ENCODE measurements around the gene CHIC2.

The CHIC2 gene

DNA sequence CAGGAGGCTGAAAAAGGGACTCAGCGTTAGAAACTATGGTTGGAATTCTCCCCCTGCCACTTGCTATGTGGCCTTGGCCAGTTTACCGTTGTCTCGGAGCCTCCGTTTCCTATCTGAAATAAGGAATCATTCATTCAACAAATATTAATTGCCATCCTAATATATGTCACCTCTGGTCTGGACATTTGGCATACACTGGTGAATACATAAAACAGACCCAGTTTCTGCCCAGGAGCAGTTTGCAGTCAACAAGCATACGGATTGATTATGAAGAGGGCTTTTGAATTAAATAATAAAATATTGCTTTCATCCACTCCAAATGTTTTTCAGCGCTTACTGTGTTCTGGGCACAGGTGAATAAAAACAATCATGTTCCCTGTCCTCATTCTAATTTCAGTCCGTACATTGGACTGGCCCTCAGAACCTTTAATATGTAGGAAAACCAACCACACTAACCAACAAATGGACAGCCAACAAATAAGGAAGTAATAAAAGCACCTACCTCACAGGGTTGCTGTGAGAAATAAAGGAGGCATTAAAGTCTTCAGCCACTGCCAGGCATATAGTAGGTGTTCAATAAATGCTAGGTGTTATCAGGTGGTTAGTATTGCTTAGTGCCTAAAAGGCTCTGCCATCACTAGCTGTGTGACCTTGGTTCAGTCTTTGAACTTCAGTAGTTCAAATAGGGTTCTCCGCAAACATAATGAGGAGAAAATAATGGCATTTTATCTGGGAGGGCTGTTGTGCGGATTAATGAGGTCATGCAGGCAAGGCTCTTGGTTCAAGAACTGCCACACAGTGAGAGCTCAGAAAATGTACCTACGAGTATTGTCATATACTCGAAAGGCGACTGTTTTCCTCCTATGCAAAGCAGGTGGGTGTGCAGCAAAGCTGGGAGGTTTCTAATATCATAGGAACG, 28.3 kb upstream of the CHIC2 start:
- no peak for DNase-seq

DNA sequence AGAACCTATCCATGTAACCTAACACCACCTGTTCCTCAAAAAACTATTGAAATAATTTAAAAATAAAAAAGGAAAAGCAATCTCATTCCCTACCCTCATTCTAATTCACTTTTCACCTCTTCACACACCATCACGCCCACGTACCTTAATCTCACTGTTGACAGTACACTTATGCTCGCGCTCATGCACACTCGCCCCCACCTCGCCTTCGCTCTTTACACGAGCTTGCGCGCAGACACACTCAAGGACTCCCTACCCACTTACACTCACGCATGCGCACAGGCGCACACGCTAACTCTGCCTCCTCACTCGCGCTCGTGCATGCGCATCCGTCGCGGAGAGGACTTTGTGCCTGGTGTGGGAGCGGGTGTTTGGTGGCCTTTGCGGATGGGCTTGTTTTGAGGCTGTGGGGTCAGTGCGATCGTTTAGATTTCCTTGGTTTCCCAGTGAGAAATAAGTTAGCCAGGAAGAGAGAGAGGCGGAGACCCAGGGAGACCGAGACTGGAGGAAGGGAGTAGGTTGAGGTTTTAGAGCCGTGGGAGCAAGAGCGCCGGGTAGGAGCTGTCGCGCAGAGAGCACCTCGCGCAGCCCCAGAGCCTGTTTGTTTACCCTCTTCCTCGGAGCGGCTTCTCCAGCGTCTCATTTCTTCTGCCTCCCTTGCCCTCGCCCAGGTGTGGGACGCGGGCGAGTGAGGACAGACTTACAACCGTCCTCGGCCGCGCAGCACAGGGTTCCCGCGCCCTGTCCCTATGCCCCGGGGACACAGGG, 27.4 kb upstream of the CHIC2 start:
- peak; percentile 80 to 83 for DNase-seq

DNA sequence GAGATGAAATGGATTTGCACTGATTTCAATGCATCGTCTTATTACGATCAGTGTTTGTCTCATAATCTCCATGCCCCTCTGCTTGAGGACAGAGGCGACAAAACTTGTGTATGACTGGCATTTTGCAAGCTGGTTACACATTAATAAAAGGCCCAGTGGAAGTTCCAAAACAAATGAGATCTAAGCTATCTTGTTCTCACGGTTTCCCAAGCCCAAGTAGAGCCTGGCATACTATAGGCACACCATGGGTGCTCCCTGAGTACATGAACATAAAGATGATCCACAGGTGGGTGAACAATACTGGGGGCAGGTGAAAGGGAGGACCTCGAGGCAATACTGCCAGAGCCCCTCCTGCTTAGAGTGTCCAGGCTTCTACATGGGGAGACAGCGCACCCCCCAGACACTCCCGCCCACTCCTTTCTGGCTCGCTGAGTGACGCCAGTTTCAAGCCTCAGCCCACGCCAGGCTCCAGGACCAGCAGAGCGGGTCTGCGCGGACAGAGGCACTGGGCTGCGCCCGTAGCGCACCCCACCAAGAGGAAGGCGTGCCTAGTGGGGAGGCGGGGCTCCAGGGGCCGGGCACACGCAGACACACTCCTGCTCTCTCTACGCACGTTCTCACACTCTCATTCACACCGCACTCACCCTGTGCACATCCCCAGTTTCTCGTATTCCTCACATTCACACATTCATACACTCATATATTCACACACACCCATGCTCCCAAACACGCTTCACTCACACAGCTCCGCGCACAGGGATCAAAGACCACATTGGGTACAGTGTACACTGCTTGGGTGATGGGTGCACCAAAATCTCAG, 26.6 kb upstream of the CHIC2 start:
- peak in 1 of 2 experiments; percentile 42 for DNase-seq

DNA sequence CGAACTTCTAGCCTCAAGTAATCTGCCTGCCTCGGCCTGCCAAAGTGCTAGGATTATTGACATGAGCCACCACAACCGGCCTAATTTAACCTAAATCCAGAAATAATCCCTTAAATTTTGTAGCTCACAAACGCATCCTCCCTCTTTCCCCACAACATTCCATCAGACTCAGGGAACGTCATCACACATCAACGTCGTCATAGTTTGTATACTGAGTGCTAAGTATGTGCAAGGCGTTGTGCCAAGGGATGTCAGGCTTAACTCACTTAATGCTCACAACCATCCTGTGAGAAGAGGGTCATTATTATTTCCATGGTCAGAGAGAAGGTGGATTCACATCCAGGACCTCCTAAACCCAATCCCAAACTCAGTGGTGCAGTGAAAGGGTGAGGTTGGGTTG, 26.0 kb upstream of the CHIC2 start:
- DNase-seq = no peak

DNA sequence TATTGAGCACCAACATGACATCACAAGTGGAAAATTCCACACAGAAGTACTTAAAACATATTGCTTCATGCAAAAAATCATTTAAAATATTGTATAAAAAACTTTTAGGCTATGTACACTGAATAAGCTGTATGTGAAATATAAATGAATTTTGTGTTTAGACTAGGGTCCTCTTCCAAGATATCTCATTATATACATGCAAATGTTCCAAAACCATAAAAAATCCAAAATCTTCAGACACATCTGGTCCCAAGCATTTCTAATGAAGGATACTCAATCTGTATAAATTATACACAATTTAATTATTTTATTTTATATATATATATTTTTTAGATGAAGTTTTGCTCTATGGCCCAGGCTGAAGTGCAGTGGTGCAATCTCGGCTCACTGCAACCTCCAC, 25.5 kb upstream of the CHIC2 start:
- no peak for DNase-seq

DNA sequence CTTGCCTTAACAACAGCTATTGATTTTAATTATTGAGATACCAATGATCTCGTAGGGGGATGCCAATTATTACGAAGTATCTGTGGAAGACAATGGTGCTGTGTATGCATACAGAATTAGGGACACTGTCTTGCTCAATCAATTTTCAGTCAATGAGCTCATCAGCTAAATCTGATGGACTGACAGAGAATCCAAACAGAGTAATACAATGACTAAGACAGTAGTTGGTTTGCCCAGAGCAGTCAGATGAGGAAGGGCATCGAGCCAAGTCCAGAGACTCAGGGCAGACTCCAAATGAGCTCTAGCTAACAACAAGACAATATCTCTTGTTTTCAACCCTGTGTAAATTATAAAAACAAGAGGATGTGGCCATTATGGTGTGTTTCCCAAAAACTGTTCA, 20.9 kb upstream of the CHIC2 start:
- DNase-seq = no peak

DNA sequence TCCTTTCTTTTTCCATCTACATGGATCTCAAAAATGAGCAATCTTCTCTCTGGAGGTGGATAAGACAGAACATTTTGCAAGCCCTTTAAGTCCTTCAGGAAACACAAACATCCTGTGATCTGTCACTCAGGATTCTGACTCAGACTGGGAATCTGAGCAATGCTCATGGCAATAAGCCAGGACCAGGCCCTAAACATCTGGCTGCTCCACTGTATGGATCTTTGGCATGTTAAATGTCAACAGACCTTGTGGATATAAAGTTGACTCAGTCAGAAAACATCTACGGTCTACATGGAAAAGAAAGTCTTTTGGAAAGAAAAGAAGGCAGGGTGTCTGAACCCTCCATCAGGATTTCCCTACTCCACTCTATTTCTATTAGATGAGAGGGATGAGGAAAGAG, 17.8 kb upstream of the CHIC2 start:
- DNase-seq = no peak

DNA sequence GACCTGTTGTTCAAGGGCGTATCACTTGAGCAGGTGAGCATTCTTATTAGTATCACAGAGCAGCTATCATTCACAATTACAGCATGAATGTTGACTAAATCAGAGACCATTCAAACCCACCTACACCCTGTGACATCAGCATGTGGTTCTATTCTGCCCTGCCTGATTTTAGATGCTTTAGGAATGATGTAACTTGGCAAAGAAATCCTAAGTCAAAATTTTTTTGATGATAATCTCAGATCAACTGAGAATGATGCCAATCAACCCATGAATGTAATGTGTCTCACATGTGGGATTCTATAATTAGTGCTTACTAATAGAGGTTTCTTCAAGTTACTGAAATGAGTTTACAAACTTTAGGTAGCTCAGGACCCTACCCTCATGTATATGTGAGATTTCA, 13.4 kb upstream of the CHIC2 start:
- DNase-seq = no peak

DNA sequence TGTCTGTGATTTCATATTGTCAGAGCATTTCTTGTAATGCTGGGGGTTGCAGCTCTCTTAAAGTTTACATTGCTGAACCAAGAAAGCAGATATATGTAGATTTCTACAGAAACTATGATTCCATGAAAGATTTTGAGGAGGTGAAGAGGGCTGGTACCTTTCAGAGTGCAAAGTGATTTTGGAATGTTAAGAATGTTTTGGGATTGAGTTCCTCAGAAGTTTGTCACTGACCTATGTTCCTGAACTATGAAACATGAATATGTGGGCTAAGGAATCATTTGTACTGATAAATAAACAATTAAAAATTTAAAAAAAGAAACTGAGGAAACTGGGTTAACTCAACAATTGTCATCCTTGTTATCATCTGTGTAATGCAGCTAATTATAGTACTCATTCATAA, 12.3 kb upstream of the CHIC2 start:
- DNase-seq = no peak

DNA sequence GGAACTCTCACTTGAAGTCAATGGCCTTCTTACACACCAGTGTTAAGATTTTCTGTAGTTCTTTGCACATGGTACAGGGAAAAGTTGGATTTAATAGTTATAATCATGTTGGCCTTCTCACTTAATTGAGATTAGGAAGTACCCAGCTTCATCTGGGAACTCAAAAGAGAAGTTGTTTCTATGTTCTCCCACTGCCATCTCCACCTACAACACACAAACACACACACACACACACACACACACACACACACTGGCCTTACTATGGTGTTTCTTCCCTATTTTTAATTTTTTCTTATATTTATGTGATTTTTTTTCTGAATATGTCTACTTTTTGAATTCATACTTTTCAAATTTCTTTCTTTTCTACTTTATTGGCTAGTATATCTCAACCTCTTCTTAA, 10.0 kb upstream of the CHIC2 start:
- no peak for DNase-seq

DNA sequence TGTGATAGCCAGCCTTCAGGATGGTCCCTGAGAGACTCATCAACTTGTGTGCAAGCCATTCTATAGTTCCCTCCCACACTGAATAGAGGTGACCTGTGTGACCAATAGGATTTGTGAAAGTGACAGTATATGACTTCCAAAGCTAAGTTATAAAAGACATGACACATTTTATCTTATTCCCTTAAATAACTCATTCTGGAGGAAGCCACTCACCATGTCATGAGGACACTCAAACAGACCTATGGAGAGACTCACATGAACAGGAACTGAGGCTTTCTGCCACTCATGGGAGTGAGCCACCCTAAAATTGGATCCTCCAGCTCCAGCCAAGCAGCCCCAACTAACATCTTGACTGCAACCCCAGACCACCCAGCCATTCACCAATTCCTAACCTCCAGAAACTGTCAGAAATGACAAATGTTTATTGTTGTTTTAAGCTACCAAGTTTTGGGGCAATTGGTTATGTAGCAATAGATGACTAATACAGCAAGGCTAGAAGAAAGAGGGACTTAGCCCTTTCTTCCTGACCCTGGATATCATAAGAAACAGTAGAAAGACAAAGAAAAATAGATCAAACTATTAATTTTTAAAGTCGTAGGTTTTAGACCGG, 9.0 kb upstream of the CHIC2 start:
- DNase-seq = no peak

DNA sequence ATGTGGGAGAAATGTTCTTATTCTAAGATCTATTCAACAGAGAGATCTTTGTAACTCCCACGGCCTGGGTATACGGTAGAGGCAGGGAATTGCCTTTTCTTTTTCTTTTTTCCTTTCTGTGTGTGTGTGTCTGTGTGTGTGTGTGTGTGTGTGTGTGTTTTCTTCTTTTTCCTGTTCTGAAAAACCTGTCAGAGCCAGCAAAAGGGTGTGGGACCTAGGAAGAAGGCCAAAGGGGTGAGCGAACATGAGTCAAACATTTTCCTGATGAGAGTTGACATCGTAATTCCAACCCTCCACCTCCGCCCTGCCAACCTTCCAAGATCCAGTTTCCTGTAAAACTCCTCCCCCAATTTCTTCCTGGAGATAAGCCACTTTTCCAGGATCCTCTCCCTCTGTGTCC, 2.8 kb upstream of the CHIC2 start:
- DNase-seq = no peak

DNA sequence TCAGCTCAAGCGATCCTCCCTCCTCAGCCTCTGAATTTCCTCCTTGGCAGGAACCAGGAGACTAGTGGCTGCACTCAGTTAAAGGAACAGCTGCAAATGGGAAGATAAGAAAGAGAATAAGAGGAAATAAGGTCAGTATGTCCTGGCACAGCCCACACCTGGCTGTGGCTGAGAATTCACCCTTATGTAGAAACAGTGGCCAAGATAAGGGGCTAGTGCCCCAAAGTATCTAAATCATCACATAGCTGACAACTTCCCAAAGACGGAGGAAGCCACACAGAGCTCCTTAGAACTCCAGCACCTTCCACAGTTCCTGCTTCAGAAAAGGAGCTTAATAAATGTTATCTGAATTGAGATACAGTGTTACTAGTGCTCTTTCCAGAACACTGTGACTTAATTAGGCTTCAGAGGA, 2.3 kb upstream of the CHIC2 start:
- DNase-seq = no peak

DNA sequence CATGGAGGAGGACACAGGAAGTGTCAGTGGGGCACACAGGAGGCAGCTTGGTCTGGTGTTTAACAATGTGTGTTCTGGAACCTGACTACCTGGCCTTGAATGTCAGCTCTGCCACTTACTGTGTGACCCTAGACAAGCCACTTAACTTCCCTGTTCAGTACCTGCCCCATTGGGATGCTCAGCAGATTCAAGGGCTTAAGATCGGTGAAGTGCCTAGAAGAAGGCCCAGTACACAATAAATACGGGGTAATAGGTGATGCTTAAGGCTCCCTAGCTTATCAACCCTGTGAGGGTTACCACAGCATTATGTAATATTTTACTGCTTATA, 1.6 kb upstream of the CHIC2 start:
- DNase-seq = no peak

DNA sequence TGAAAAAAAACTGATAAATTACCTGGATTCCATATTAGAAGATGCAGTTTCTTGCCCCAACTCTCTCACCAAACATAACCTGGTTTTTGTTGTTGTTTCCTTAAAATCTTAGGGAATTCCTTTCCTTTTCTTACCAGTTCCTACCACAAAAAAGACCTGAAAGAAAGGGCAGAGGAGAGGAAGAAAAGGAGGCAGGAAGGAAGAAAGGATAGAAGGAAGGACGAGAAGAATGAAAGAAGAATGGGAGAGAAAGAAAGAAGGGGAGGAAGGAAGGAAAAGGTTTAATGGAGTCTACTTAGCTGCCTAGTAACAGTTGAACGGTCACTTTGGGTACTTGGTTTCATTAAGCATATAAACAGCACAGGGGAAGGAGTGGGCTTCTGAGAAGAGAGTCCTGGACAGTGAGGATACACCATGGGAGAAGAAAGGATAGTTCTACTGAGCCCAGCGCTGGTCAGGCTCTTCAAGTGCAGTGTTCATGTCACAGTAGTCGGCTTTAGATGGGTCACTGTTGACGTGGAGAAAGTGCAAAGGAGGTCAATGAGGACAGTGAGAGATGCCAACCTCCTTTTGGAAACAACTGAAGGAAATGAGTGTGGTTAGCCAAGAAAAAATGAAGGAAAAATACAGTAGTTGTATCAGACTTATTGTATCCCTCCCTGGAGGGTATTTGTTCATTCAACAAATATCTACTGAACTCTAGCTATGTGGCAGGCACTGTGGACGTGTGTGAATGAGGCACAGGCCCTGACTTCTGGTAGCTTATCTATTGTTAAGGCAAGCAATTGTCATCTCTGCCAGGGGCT, 1.1 kb upstream of the CHIC2 start:
- DNase-seq = no peak

DNA sequence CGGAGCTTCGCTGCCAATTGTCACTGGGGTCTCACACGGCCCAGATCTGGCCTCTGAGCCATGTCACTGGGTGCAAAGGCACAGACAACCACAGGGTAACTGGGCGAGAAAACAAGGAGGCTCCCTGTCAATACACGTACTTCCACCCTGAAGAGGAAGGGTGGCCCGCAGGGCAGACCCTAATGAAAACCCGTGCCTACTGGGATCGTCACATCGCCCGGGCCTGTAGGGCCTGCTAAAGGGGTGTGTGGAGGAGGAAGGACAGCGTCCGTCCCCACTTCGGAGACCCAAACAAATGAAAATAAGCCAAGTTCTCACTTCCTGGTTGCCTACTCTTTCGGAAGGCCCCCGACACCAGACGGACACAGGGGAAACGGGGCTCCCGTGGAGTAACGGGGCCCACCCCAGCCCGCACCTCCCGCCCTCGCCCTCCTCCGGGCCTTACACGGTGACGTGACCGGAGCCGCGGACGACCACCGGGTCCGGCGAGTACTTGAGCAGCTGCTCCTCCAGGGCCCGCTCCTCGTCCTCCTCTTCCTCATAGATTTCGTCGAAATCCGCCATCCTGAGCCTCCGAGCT, 578 bp downstream of the CHIC2 start:
- peak; percentile 60 to 61 for DNase-seq

DNA sequence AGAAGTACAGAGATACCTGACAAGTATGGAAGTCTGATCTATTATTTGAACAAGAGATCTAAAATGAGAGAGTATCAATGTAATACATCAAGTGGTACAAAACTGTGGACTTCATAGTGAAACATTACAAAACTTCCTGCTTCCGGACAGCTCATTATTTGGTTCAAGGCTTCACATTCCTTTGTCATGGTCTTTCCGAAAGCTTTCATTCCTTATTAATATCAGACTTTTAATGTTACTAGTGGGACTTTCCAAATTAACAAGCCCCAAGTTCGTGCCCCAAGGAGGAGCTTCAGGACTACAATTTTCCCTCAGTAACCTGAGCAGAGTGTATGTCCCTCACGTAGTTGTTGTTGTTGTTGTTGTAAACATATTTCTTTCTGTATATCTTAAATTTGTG, 1.2 kb downstream of the CHIC2 start:
- DNase-seq = no peak

DNA sequence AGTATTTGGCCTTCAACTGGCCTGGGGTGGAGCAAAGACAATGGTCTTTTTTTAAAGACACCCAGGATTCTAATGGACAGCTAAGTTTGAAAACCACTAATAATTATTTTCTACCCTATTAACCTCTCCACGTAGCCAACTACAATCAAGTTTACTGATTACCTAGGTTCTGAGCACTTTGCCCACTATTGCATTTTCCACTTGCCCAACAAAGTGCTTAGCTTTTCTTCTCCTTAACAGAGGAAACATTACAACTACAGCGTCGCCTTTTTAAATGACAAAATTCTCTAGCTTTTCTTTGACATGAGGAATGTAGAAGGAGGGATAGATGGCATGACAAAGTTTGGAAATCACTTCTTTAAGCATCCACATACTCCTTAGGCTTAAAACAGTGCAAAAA, 2.0 kb downstream of the CHIC2 start:
- DNase-seq = no peak

DNA sequence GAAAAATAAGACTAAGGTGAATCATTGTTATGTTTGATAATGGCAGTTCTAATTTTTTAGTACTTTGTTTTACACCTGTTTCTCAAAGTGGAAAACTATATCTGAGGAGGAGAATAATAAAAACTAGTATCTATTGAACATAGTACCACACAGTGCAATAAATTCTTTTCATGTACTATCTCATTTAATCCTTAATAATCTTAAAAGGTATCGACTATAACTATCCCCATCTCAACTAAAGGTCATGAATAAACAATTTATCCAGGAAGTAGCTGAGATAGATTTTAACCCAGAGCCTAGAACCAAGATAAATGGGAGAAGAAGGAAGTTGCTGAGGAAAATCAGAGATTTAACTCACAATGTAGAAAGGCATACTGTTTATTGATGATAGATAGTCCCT, 2.5 kb downstream of the CHIC2 start:
- no peak for DNase-seq

DNA sequence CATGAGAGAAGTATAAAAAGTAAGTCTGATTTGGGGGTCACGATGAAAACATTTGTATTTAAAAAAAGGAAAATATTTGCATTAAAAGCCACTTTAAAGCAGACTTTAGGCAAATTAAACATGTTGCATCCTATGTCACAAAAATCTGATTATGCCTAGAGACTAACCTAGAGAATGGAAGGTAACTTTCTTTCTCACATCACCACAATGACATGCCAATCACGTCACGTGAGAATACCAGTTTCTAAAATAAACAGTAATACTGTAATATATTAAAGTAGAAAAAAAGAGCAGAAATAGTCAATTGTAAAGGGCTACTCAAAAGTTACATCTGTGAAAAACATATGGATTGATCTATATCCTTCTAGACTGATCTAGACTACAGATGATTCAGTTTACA, 3.3 kb downstream of the CHIC2 start:
- DNase-seq = no peak

DNA sequence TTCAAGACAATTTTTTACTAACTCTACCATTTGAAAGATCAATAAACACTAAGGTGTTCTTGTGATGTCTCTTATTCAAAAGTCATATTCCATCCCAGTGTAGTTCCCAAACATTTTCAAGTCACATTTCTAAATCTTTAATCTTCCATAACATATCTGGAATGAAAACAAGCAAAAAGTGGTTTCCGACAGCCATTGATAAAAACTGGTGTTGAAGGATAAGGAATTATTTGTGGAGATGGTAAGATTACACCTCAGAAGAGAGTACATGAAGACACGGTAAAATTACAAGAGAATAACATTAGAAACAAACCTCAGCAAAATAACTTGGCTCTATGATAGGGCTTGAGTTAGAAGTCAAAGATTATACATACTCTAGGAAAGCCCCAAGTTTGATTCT, 4.3 kb downstream of the CHIC2 start:
- DNase-seq = no peak

DNA sequence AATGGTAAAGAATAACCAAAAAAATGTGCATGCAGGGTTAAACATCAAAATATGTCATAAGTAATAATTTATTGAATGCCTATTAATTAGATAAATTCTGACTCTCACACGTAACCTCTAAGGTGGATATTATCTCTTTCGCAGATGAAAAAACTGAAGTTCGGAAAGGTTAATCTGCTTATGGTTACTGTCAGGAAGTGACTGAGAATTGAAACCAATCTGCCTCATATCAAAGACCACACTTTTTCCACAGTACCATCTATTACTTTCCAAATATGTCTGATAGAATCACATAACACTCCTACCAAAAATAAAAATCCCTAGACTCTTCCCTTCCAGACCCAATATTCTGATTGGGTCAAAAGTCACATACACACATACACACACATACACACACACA, 6.2 kb downstream of the CHIC2 start:
- no peak for DNase-seq

Data from activated T-cell treated with anti-CD3 and anti-CD28 coated beads, Interleukin-2, amount 50 U/mL, for 48 hours (primary cell).